Heart left ventricle (tissue), 16 donors: ENCODE measurements around the gene PLSCR5. TPM values are rescaled to one million over a fixed set of nuclear protein-coding genes. Genes with fewer than 3 reads are reported as not detected.

Experiments
- ATAC-seq, 4 donors: fragments of 200-7000 bp; cut with Tn5 transposase; one replicate each; pipeline ENCODE4 v1.9.1; 2020 to 2022; ENCODE audit warnings: moderate library complexity in 4 of 4, mild to moderate bottlenecking in 3 of 4, moderate number of reproducible peaks in 1 of 4
- DNase-seq, 5 donors: peaks; one replicate each; pipeline ENCODE4 v3.0.0-alpha.2; 2020
- H3K27ac ChIP-seq, 12 donors: fragments of 200-600 bp; sonication (generic) in 4 of 12; one replicate each; pipeline versions ENCODE4 v1.5.0 to v1.8.0; 2016 to 2022; ENCODE audit warnings: mild to moderate bottlenecking in 2 of 12
- H3K27me3 ChIP-seq, 9 donors: fragments of 200-600 bp; sonication (generic) in 2 of 9; one replicate each; pipeline versions ENCODE4 v1.5.1 to v1.8.0; 2016 to 2022; ENCODE audit warnings: mild to moderate bottlenecking in 3 of 9
- H3K36me3 ChIP-seq, 9 donors: fragments of 200-600 bp; sonication (generic) in 2 of 9; one replicate each; pipeline versions ENCODE4 v1.5.0 to v1.8.0; 2018 to 2022; ENCODE audit warnings: mild to moderate bottlenecking in 2 of 9
- H3K4me1 ChIP-seq, 12 donors: fragments of 200-600 bp; sonication (generic) in 4 of 12; one replicate each; pipeline versions ENCODE4 v1.5.0 to v1.8.0; 2016 to 2022; ENCODE audit warnings: mild to moderate bottlenecking in 3 of 12
- H3K4me3 ChIP-seq, 12 donors: fragments of 200-600 bp; sonication (generic) in 4 of 12; one replicate each; pipeline versions ENCODE4 v1.5.0 to v1.8.0; 2017 to 2022; ENCODE audit warnings: mild to moderate bottlenecking in 9 of 12, moderate library complexity in 4 of 12
- H3K9me3 ChIP-seq, 12 donors: fragments of 200-600 bp; sonication (generic) in 4 of 12; one replicate each; pipeline versions ENCODE4 v1.5.0 to v1.8.0; 2016 to 2022; ENCODE audit warnings: mild to moderate bottlenecking in 1 of 12
- CTCF ChIP-seq, 12 donors: fragments of 200-600 bp; sonication (generic) in 4 of 12; IDR thresholded peaks; one replicate each; pipeline versions ENCODE4 v1.5.0 to v1.8.0; 2018 to 2022; ENCODE audit warnings: antibody characterized with exemption in 12 of 12, mild to moderate bottlenecking in 5 of 12
- POLR2A ChIP-seq, 2 donors: fragments of 450-650 bp; IDR thresholded peaks; one replicate each; pipeline ENCODE4 v1.6.1; 2017; ENCODE audit warnings: antibody characterized with exemption in 2 of 2, mild to moderate bottlenecking in 2 of 2, moderate library complexity in 2 of 2
- WGBS, 4 donors: extraction: QIAGEN DNeasy Blood & Tissue Kit in 2 of 4; methylation state at CpG; one replicate each; pipeline versions ENCODE4 v1.1.5 to v1.1.7; 2013 to 2018; 5-methylcytosine and 5-hydroxymethylcytosine counted together
- intact Hi-C, 10 donors: fragments of 100-400 bp; cut with DNase I; formaldehyde crosslinking; loops; one replicate each; pipeline versions ENCODE4 v1.11.1 to v1.14.2; 2022
- polyA plus RNA-seq, 2 donors: library from polyadenylated mRNA; stranded (reverse); fragments of 200-250 nt; gene quantifications; one replicate each; pipeline ENCODE4 v1.2.3, GENCODE V29; 2013
- total RNA-seq, 9 donors: library from RNA; depleted of rRNA in 2 of 9; stranded (reverse); fragments of >200 nt in 2 of 9; fragmentation: NEBNext Ultra II Directional in 3 of 9; extraction: Animal tissue kit (Norgen Biotek cat#: 25700) in 3 of 9; gene quantifications; one replicate each; pipeline versions ENCODE4 v1.1.0 to v1.2.4, GENCODE V29; 2016 to 2023
- donor health status: ischemic (EF 13 %, LVEDD 7.1; RV severe dilation, severe dysfunction).
- donor health status: healthy with polysubstance abuse.
- donor health status: DM: no; HTN: yes; CAD: no.
- donor health status: DM: no; HTN: no; CAD: no.
- donor health status: ischemic (EF 25% LVEDD 6.9; RV normal size, moderate dysfunction).
- donor health status: ischemic (EF 25% LVEDD 5.7; RV mildly dilated, moderate dysfunction).
- donor health status: healthy.
- donor health status: DM: yes; HTN: yes; CAD: no.
- donor health status: ischemic (EF 35%, LVEDD 5.7; RV mildly dilated, moderate dysfunction).
- donor health status: nonischemic (EF 11% LVEDD 7.7; RV severe dilation, severe dysfunction).
- donor health status: DM: yes; HTN: yes; CAD: no.
- donor health status: PGD.
- donor health status: ischemic (EF 29% LVEDD 5.4; RV normal size, mild dysfunction).
- donor health status: nonischemic (EF 23%, LVEDD 6.1; RV moderate dilation, normal function).

The PLSCR5 gene
- total and polyA plus RNA-seq, 11 donors = not detected

- no peak overlapping the region for H3K4me3 ChIP-seq
- TF ChIP-seq CTCF (IDR thresholded peaks at IDR 0.05) (peak; percentile 25 to 69 (median 50)), POLR2A (IDR thresholded peaks at IDR 0.05) (no peak)
- H3K36me3 ChIP-seq = no peaks in the 10 kb centered on the region
- H3K27ac ChIP-seq = no peak overlapping the region
- WGBS, 4 donors = 8 to 14% (median 10%) methylated on average over 1 of the region's 1 CpG
- no peak for ATAC-seq
- intact Hi-C loops = loop anchor here in 2 of 10 donors (10.0 kb wide), 2 partner anchors 55 to 535 kb away; no protein-coding TSS in a partner anchor
- no peaks in the 10 kb centered on the region for H3K9me3 ChIP-seq
- H3K4me1 ChIP-seq = no peaks in the 10 kb centered on the region
- peak in 1 of 5 donors; percentile 11 for DNase-seq
- no peaks in the 10 kb centered on the region for H3K27me3 ChIP-seq
Measured at GRCh38 chr3:146589899-146590508, 15.1 kb downstream of the PLSCR5 start.

DNA sequence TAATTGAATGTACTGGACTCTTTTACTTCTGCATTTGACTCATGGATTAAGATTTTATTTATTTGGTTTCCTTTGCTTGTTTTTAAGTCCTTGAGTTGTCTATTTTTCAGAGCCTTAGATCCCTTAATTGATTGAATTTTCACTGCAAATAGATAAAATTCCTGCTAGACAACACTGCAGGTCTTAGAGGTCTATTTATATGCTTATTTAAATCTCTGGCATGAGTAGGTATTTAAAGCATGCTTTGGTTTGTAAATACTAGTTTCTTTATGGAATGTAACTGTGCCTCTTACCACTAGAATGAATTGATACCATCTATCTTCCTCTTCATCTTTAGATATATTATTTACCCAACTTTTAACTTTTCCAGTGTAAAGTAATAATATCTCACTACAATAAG, 20.0 kb downstream of the PLSCR5 start:
- Histone ChIP-seq H3K4me3 (no peak overlapping the region), H3K36me3 (no peaks in the 10 kb centered on the region), H3K9me3 (peaks cover 0 to 15% (median 5%) of the 10 kb centered on the region in 12 donors), H3K27ac (no peak overlapping the region), H3K4me1 (no peaks in the 10 kb centered on the region), H3K27me3 (no peaks in the 10 kb centered on the region)
- ATAC-seq = no peak
- intact Hi-C loops = loop anchor here in 1 of 10 donors (10.0 kb wide), 1 partner anchor 530 kb away; no protein-coding TSS in a partner anchor
- no peak for DNase-seq
- no peak for TF ChIP-seq CTCF (IDR thresholded peaks at IDR 0.05)
- no peak for TF ChIP-seq POLR2A (IDR thresholded peaks at IDR 0.05)

- H3K27me3 ChIP-seq = no peaks in the 10 kb centered on the region
- H3K9me3 ChIP-seq = peaks cover 0 to 15% (median 5%) of the 10 kb centered on the region in 12 donors
- no peak overlapping the region for H3K27ac ChIP-seq
- H3K4me3 ChIP-seq = no peak overlapping the region
- H3K4me1 ChIP-seq = no peaks in the 10 kb centered on the region
- no peak for ATAC-seq
- H3K36me3 ChIP-seq = no peaks in the 10 kb centered on the region
- intact Hi-C loops = loop anchor here in 2 of 10 donors (5.0 to 10.0 kb wide), 2 partner anchors 245 to 527 kb away; no protein-coding TSS in a partner anchor
- no peak for TF ChIP-seq CTCF (IDR thresholded peaks at IDR 0.05)
- no peak for TF ChIP-seq POLR2A (IDR thresholded peaks at IDR 0.05)
- no peak for DNase-seq
Measured at GRCh38 chr3:146581951-146582467, 23.1 kb downstream of the PLSCR5 start.

- H3K36me3 ChIP-seq = no peaks in the 10 kb centered on the region
- H3K9me3 ChIP-seq = peaks cover 0 to 15% (median 5%) of the 10 kb centered on the region in 12 donors
- H3K4me1 ChIP-seq = no peaks in the 10 kb centered on the region
- H3K27me3 ChIP-seq = no peaks in the 10 kb centered on the region
- no peak overlapping the region for H3K4me3 ChIP-seq
- DNase-seq (no peak), ATAC-seq (no peak)
- 31 to 48% (median 35%) methylated on average over 1 of the region's 1 CpG for WGBS, 4 donors
- intact Hi-C loops = loop anchor here in 2 of 10 donors (5.0 to 10.0 kb wide), 2 partner anchors 244 to 526 kb away; no protein-coding TSS in a partner anchor
- TF ChIP-seq CTCF (IDR thresholded peaks at IDR 0.05) (no peak), POLR2A (IDR thresholded peaks at IDR 0.05) (no peak)
- no peak overlapping the region for H3K27ac ChIP-seq
Measured at GRCh38 chr3:146581080-146581601, 24.0 kb downstream of the PLSCR5 start.
